Adrenal gland (tissue), 12 donors: ENCODE results near the gene MBP. TPM values are rescaled to one million over a fixed set of nuclear protein-coding genes. Genes with fewer than 3 reads are reported as not detected.
A peak's percentile ranks its signal among the peaks of the same experiment; 100 is the strongest.

Experiments
- DNase-seq, 7 donors: peaks; one replicate each; pipeline ENCODE4 v3.0.0-alpha.2; 2019 to 2020
- H3K27ac ChIP-seq, 5 donors: fragments of 200-600 bp; sonication (generic) in 4 of 5; 1 replicate in 3 of 5; 2 replicates in 2 of 5; pipeline versions ENCODE4 v1.5.1 to v1.8.0; 2016 to 2020; ENCODE audit warnings: mild to moderate bottlenecking in 1 of 5
- H3K27me3 ChIP-seq: fragments of 200-600 bp; 2 replicates; pipeline ENCODE4 v1.8.0; 2021
- H3K36me3 ChIP-seq, 2 donors: fragments of 200-600 bp; replicated peaks in 1 of 2; 1 replicate in 1 of 2; 2 replicates in 1 of 2; pipeline versions ENCODE4 v1.5.1 to v1.8.0; 2018 to 2022
- H3K4me1 ChIP-seq, 2 donors: fragments of 200-600 bp; replicated peaks in 1 of 2; 1 replicate in 1 of 2; 2 replicates in 1 of 2; pipeline versions ENCODE4 v1.5.1 to v1.8.0; 2018 to 2021
- H3K4me3 ChIP-seq, 4 donors: fragments of 200-600 bp; sonication (generic) in 3 of 4; one replicate each; pipeline ENCODE4 v1.5.1; 2016 to 2018
- H3K9me3 ChIP-seq, 3 donors: fragments of 200-600 bp; sonication (generic) in 1 of 3; replicated peaks in 1 of 3; 1 replicate in 2 of 3; 2 replicates in 1 of 3; pipeline versions ENCODE4 v1.5.1 to v1.8.0; 2016 to 2021
- POLR2A ChIP-seq, 2 donors: fragments of 450-650 bp; IDR thresholded peaks; one replicate each; pipeline ENCODE4 v1.6.1; 2017; ENCODE audit warnings: antibody characterized with exemption in 2 of 2, mild to moderate bottlenecking in 2 of 2, moderate library complexity in 1 of 2
- WGBS, 4 donors: extraction: QIAGEN DNeasy Blood & Tissue Kit in 2 of 4; methylation state at CpG; one replicate each; pipeline versions ENCODE4 v1.1.5 to v1.1.7; 2013 to 2017; 5-methylcytosine and 5-hydroxymethylcytosine counted together
- intact Hi-C, 2 donors: fragments of 100-400 bp; cut with DNase I; formaldehyde crosslinking; loops; one replicate each; pipeline versions ENCODE4 v1.14.1 to v1.15.0; 2022 to 2023
- polyA plus RNA-seq, 3 donors: library from polyadenylated mRNA; stranded (reverse); fragments of 200-250 nt in 2 of 3; fragments of 350-450 nt in 1 of 3; fragmentation: Illumina TruSeq in 1 of 3; extraction: RNeasy Lipid Tissue Mini Kit (QIAGEN cat#74804) in 1 of 3; gene quantifications; one replicate each; pipeline ENCODE4 v1.2.3, GENCODE V29; 2013 to 2014
- total RNA-seq, 9 donors: library from RNA; depleted of rRNA in 4 of 9; stranded (reverse); fragments of >200 nt in 4 of 9; fragments of 120-200 nt in 1 of 9; fragmentation: NEBNext Ultra II Directional in 1 of 9; extraction: Animal tissue kit (Norgen Biotek cat#: 25700) in 1 of 9; gene quantifications; one replicate each; pipeline versions ENCODE4 v1.1.0 to v1.2.4, GENCODE V29; 2013 to 2023
- TF ChIP-seq, protein P1 (sequence below), 6 experiments: fragments of 450-650 bp in 4 of 6; fragments of 200-600 bp in 2 of 6; sonication (generic) in 1 of 6; IDR thresholded peaks; 1 replicate in 5 of 6; 2 replicates in 1 of 6; pipeline versions ENCODE4 v1.5.1 to v1.8.0; 2016 to 2021; ENCODE audit warnings: antibody characterized with exemption in 6 of 6, mild to moderate bottlenecking in 2 of 6, moderate library complexity in 1 of 6
- donor health status: healthy with polysubstance abuse.
- donor health status: Bipolar disorder and iron deficiency.
- donor health status: DM: yes; HTN: yes; CAD: no.
- donor health status: DM: no; HTN: no; CAD: no.
- donor health status: DM: no; HTN: no; CAD: no.
- donor health status: DM: yes; HTN: yes; CAD: no.

Gene MBP
- total and polyA plus RNA-seq, 12 donors, result 1.8 to 23.7 (median 13.7) TPM

- Histone ChIP-seq H3K4me1 (no peaks in the 10 kb centered on the region), H3K9me3 (no peaks in the 10 kb centered on the region), H3K27me3 (no peaks in the 10 kb centered on the region), H3K4me3 (no peak overlapping the region), H3K36me3 (peaks cover 0 to 16% of the 10 kb centered on the region in 2 donors), H3K27ac (no peak overlapping the region)
- TF ChIP-seq, protein P1, sequence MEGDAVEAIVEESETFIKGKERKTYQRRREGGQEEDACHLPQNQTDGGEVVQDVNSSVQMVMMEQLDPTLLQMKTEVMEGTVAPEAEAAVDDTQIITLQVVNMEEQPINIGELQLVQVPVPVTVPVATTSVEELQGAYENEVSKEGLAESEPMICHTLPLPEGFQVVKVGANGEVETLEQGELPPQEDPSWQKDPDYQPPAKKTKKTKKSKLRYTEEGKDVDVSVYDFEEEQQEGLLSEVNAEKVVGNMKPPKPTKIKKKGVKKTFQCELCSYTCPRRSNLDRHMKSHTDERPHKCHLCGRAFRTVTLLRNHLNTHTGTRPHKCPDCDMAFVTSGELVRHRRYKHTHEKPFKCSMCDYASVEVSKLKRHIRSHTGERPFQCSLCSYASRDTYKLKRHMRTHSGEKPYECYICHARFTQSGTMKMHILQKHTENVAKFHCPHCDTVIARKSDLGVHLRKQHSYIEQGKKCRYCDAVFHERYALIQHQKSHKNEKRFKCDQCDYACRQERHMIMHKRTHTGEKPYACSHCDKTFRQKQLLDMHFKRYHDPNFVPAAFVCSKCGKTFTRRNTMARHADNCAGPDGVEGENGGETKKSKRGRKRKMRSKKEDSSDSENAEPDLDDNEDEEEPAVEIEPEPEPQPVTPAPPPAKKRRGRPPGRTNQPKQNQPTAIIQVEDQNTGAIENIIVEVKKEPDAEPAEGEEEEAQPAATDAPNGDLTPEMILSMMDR (IDR thresholded peaks at IDR 0.05), result no peak
- no peak for TF ChIP-seq POLR2A (IDR thresholded peaks at IDR 0.05)
- WGBS, 4 donors, result 82 to 93% (median 90%) methylated on average over 2 of the region's 2 CpGs
- intact Hi-C loops, result no loop called here
- no peak for DNase-seq
Measured at GRCh38 chr18:76963936-76964335, 168.6 kb downstream of the MBP start.

GRCh38 chr18:76962851-76963250 is 169.7 kb downstream of the MBP start:
- no peak for DNase-seq
- WGBS, 4 donors, result 93 to 100% (median 97%) methylated on average over 1 of the region's 1 CpG
- H3K4me3 ChIP-seq, result no peak overlapping the region
- no peaks in the 10 kb centered on the region for H3K27me3 ChIP-seq
- TF ChIP-seq POLR2A (IDR thresholded peaks at IDR 0.05), result no peak
- TF ChIP-seq, protein P1 (IDR thresholded peaks at IDR 0.05), result no peak
- peaks cover 0 to 5% of the 10 kb centered on the region in 2 donors for H3K4me1 ChIP-seq
- no peak overlapping the region for H3K27ac ChIP-seq
- peaks cover 0 to 16% of the 10 kb centered on the region in 2 donors for H3K36me3 ChIP-seq
- no peaks in the 10 kb centered on the region for H3K9me3 ChIP-seq
- intact Hi-C loops, result no loop called here

GRCh38 chr18:76960528-76961035 is 172.0 kb downstream of the MBP start:
- peaks cover 0 to 5% of the 10 kb centered on the region in 2 donors for H3K4me1 ChIP-seq
- no peak overlapping the region for H3K27ac ChIP-seq
- H3K36me3 ChIP-seq, result peaks cover 0 to 16% of the 10 kb centered on the region in 2 donors
- WGBS, 4 donors, result 90 to 96% (median 94%) methylated on average over 15 to 16 of the region's 16 CpGs
- TF ChIP-seq, protein P1 (IDR thresholded peaks at IDR 0.05), result no peak
- no peak for TF ChIP-seq POLR2A (IDR thresholded peaks at IDR 0.05)
- H3K4me3 ChIP-seq, result no peak overlapping the region
- H3K27me3 ChIP-seq, result no peaks in the 10 kb centered on the region
- no peak for DNase-seq
- H3K9me3 ChIP-seq, result no peaks in the 10 kb centered on the region
- intact Hi-C loops, result no loop called here

- Histone ChIP-seq H3K4me1 (peaks cover 0 to 5% of the 10 kb centered on the region in 2 donors), H3K36me3 (peaks cover 0 to 16% of the 10 kb centered on the region in 2 donors)
- TF ChIP-seq, protein P1 (IDR thresholded peaks at IDR 0.05), result no peak
- no peak for TF ChIP-seq POLR2A (IDR thresholded peaks at IDR 0.05)
Measured at GRCh38 chr18:76959605-76960004, 173.0 kb downstream of the MBP start.

More at GRCh38 chr18:76959605-76960004, 173.0 kb downstream of the MBP start:
- Histone ChIP-seq H3K27me3 (no peaks in the 10 kb centered on the region), H3K9me3 (no peaks in the 10 kb centered on the region), H3K4me3 (no peak overlapping the region), H3K27ac (peak overlapping the region in 1 of 5 donors; percentile 54)
- intact Hi-C loops, result no loop called here
- DNase-seq, result no peak
- WGBS, 4 donors, result 80 to 86% (median 84%) methylated on average over 8 of the region's 8 CpGs
